ENCODE measurements around the gene MSH2. TPM values are rescaled to one million over a fixed set of nuclear protein-coding genes. Genes with fewer than 3 reads are reported as not detected.
"Not testable (repeated sequence)": the region's sequence is repeated elsewhere in the genome, so short reads cannot be mapped to it uniquely, and the experiment has no call there.

MSH2 gene
- total RNA-seq, 4 donors from 2014 or later = 8.2 to 15.3 (median 14.2) TPM

- Histone ChIP-seq H3K4me1 (peaks cover 0 to 22% (median 9%) of the 10 kb centered on the region in 4 donors), H3K27ac (no peak overlapping the region), H3K4me3 (no peak overlapping the region), H3K27me3 (no peaks in the 10 kb centered on the region), H3K9me3 (no peaks in the 10 kb centered on the region), H3K36me3 (peaks cover 0 to 25% (median 0%) of the 10 kb centered on the region in 3 donors)
- TF ChIP-seq CTCF (IDR thresholded peaks at IDR 0.05) (no peak), POLR2A (IDR thresholded peaks at IDR 0.05) (no peak), EP300 (IDR thresholded peaks at IDR 0.05) (no peak)
- 98 to 100% methylated on average over 2 of the region's 2 CpGs for WGBS, 2 donors
- DNase-seq (ENCODE audit: low spot score in 2 of 2) = no peak
These were observed 2.8 kb downstream of the MSH2 start for GRCh38 chr2:47405757-47406156.

GRCh38 chr2:47406649-47407330 is 3.8 kb downstream of the MSH2 start:
- H3K4me3 ChIP-seq; H3K9me3 ChIP-seq; H3K27me3 ChIP-seq; H3K27ac ChIP-seq; DNase-seq (ENCODE audit: low spot score in 2 of 2): not testable (repeated sequence)
- 97% methylated on average over 3 of the region's 3 CpGs for WGBS, 2 donors
- Histone ChIP-seq H3K36me3 (peaks cover 0 to 35% (median 0%) of the 10 kb centered on the region in 3 donors), H3K4me1 (peaks cover 0 to 22% (median 9%) of the 10 kb centered on the region in 4 donors)

GRCh38 chr2:47407976-47408375 is 5.0 kb downstream of the MSH2 start:
- DNase-seq (ENCODE audit: low spot score in 2 of 2) = not testable (repeated sequence)
- 84 to 88% methylated on average over 2 of the region's 2 CpGs for WGBS, 2 donors

GRCh38 chr2:47414682-47415458 is 11.9 kb downstream of the MSH2 start:
- 95 to 96% methylated on average over 7 of the region's 7 CpGs for WGBS, 2 donors
- TF ChIP-seq CTCF (IDR thresholded peaks at IDR 0.05) (no peak), POLR2A (IDR thresholded peaks at IDR 0.05) (no peak), EP300 (IDR thresholded peaks at IDR 0.05) (no peak)
- Histone ChIP-seq H3K4me3 (no peak overlapping the region), H3K9me3 (no peaks in the 10 kb centered on the region), H3K36me3 (peaks cover 0 to 84% (median 0%) of the 10 kb centered on the region in 3 donors), H3K27ac (no peak overlapping the region), H3K4me1 (no peaks in the 10 kb centered on the region), H3K27me3 (no peaks in the 10 kb centered on the region)
- DNase-seq (ENCODE audit: low spot score in 2 of 2) = no peak

More at GRCh38 chr2:47407976-47408375, 5.0 kb downstream of the MSH2 start:
- Histone ChIP-seq H3K36me3 (peaks cover 0 to 43% (median 0%) of the 10 kb centered on the region in 3 donors), H3K4me1 (peaks cover 0 to 16% (median 9%) of the 10 kb centered on the region in 4 donors)
- H3K27me3 ChIP-seq, H3K4me3 ChIP-seq, H3K27ac ChIP-seq, H3K9me3 ChIP-seq: not testable (repeated sequence)

- H3K4me1 ChIP-seq = no peaks in the 10 kb centered on the region
These were observed 17.3 kb downstream of the MSH2 start for GRCh38 chr2:47420214-47420613.

GRCh38 chr2:47420683-47421082 is 17.7 kb downstream of the MSH2 start:
- H3K36me3 ChIP-seq = peaks cover 0 to 88% (median 0%) of the 10 kb centered on the region in 3 donors
- not testable (repeated sequence) for H3K27ac ChIP-seq; H3K9me3 ChIP-seq; H3K4me3 ChIP-seq; H3K4me1 ChIP-seq; DNase-seq (ENCODE audit: low spot score in 2 of 2); H3K27me3 ChIP-seq
- WGBS, 2 donors = 88 to 89% methylated on average over 10 of the region's 10 CpGs

More at GRCh38 chr2:47420214-47420613, 17.3 kb downstream of the MSH2 start:
- no peaks in the 10 kb centered on the region for H3K27me3 ChIP-seq
- WGBS, 2 donors = 61 to 90% methylated on average over 2 of the region's 2 CpGs
- no peak overlapping the region for H3K4me3 ChIP-seq
- H3K9me3 ChIP-seq = no peaks in the 10 kb centered on the region
- H3K27ac ChIP-seq = no peak overlapping the region
- TF ChIP-seq EP300 (IDR thresholded peaks at IDR 0.05) = no peak
- TF ChIP-seq CTCF (IDR thresholded peaks at IDR 0.05) = no peak
- no peak for TF ChIP-seq POLR2A (IDR thresholded peaks at IDR 0.05)
- DNase-seq (ENCODE audit: low spot score in 2 of 2) = no peak
- peaks cover 0 to 86% (median 0%) of the 10 kb centered on the region in 3 donors for H3K36me3 ChIP-seq

Data from tibial nerve (tissue), 4 donors.